ENCODE results near the gene FHOD3.

FHOD3 gene

DNA sequence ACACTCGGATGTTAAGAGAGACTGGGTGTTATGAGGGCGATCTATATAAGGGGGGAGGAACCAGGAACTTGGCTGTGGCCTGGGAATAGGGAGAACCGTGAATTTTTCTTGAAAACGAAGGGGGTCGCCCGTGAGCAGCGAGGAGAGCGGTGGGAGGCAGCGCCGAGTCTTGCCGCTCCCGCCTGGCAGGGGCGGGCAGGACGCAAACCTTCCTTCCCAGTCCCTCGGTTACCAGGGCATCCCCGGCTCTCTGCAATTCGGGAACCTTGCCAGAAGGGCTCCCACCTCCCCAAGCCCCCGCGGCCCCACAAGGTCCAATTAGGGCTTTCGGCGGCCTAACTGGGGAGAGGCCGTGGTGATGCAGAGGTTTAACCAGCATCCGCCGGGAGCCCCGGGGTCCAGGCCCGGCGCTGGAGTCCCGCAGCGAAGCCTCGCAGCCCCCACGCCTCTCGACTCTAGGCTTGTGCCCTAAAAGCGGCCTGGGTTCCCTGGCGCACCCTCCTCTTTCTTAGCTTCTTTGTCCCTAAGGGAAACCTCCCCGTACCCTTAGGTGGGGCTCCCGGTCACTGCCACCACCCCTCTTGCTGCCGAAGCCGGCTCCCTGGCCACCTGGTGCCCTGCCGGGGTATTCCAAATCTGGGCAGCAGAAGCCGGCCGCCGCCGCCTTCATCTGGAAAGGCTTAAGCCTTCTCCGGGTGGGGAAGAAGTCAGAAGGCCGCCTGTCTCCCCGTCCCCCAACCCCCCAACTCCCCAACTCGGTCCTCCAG lies 680 bp upstream of the FHOD3 start:
- peak; percentile 73 for DNase-seq

DNA sequence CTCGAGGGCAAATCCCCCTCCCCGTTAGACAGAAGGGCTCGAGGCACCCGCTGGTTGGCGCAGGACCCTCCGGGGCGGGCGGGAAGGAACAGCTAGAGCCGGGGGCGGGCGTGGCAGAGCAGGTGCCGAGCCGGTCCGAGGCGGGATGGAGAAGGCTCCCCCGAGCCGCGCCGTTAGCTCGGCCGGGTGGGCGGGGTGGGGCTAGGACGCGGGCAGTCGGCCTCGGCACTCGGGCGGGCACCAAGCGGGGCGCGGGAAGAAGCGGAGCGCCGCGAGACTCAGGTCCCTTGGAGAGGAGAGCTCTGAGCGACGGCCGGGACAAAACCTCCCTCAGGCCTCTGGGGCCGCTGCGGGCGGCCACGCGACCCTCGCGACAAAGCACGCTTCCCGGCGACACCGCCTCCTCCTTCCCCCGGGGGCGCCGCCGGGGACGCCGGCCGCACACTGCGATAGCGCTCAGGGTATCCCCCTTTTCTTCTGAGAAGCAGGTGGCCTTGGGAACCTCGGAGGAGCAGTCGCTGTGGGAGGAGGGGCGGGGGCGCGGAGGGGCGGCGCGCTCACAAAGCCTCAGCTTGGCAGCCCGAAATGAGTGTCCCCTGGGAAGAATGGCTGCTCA lies 721 bp downstream of the FHOD3 start:
- no peak for DNase-seq

GRCh38 chr18:36299015-36299414 lies 1.5 kb downstream of the FHOD3 start:
- no peak for DNase-seq

GRCh38 chr18:36300211-36300610 lies 2.7 kb downstream of the FHOD3 start:
- no peak for DNase-seq

- no peak for DNase-seq
Measured at GRCh38 chr18:36301884-36302283, 4.4 kb downstream of the FHOD3 start.

- no peak for DNase-seq
Measured at GRCh38 chr18:36302676-36303075, 5.2 kb downstream of the FHOD3 start.

GRCh38 chr18:36303211-36303844 lies 5.8 kb downstream of the FHOD3 start:
- DNase-seq, result no peak

- DNase-seq, result no peak
Measured at GRCh38 chr18:36304723-36305122, 7.2 kb downstream of the FHOD3 start.

DNA sequence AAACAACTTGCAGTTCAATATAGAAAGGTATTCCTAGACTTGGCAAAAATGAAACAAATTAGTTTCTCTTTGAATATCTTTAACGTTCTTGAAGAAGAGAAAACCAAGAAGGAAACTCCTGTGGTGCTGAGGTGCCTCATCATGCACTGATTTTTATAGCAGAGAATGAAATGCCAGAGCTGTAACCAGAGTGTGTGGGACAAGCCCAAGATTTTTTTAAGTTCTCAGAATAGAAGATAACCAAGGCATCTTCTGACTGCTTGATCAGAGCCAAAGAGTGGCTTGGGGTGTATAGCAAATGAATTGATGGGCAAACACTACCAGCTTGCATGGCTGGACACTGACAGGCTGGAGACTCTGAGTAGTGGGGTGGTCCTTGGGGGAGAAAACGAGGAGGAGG lies 7.9 kb downstream of the FHOD3 start:
- DNase-seq, result no peak

DNA sequence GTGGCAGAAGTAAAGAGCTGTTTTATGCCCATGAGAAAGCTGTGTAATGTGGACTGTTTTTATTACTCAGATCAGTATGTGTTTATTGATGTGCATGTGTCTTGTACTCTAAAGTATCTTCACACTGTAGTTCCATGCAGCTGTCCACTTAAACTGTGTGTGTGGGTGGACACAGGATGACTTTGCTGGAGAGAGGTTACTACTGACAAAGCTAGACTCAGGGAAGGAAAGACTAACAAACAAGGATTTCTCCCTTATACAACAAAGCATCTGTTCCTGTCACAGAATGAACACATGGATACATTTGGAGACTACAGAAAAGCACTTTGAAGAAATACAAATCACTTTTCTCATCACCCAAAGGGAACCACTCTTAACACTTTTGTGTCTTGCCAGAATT lies 10.0 kb downstream of the FHOD3 start:
- no peak for DNase-seq

- DNase-seq, result no peak
Measured at GRCh38 chr18:36308711-36309435, 11.4 kb downstream of the FHOD3 start.

DNA sequence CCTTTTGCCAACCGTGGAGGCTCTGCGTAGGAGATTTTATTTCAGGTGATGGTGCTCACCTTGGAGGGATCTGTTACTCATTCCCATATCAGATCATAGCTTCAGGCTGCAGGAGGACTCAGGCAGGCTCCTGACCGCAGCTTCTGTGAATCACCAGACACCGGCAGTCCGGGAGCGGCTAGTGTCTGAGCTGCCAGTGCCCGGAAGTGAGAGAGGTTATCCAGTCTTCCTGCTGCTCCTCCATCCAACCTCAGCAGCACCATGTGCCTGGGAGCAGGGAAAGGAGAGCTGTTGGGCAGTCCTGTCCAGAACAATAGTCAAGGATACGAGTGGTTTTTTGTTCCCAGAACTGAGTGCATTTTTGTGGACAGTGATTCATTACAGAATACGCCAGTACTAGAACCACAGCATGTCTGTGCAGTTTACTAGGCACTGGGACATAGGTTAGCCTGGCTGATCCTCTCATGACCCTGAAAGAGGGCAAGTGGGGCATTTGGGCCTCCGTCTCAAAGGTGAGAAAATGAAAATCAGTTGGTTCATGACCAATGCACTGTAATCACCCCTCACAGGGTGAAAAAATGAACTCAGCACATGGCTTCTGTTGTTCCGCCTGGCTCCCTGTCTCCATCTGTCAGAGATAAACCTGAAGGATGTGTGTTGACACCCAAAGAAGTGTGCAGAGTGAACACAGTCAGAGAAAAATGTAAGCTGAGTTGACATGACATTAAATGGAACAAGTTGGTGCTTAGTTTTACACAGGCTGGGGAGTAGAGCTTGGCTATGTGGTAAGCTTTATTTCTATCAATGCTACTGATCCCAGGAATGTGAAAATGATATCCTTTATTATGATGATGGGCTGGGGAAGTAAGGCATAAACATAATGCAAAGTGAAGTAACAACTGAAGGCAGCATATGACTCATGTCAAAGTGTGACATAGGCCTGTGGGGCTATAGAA lies 12.2 kb downstream of the FHOD3 start:
- no peak for DNase-seq

DNA sequence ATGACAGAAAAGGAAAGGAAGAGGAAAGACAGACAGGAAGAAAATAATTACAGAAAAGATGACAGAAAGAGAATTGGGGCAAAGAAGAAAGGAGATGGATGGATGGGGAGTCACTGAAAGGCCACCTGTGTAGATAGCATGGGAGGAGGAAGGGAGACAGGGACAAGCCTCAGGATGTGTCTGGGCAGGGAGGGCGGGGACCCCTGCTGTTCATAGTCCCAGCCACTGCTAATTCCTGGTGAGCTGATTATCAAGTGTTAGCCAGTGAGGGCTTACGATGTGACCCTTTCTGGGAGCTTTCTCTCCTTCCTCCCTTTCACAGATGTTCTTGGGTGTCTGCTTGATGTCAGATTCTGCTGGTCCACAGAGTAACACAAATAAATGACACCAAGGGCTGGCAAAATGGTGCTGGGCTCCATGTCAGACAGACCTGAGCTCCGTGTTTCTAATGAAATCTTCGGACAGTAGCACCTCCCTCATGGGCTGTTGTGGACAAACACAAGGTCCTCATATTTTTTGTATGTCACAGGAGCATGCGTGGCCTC lies 13.6 kb downstream of the FHOD3 start:
- no peak for DNase-seq

GRCh38 chr18:36312806-36313395 lies 15.4 kb downstream of the FHOD3 start:
- DNase-seq, result no peak

GRCh38 chr18:36314098-36314497 lies 16.6 kb downstream of the FHOD3 start:
- no peak for DNase-seq

- DNase-seq, result no peak
Measured at GRCh38 chr18:36314754-36315153, 17.2 kb downstream of the FHOD3 start.

DNA sequence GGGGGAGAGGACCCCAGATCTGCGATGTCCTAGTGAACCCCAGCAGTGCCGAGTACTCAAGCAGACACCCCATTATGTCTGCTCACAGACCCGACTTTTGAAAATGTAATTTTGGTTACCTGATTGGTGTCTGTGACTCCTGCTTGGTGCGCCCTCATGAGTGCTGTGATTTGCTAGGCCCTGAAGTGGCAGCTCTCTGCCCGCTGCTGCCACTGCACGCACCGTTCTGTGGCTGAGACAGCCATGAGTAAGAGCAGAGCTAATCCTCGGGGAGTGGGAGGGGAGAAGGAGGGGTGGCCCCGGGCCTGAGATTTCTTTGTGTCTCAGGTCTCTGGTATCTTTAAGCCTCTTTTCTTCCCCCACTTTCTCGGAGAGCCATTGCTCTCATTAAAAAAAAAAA lies 18.2 kb downstream of the FHOD3 start:
- no peak for DNase-seq

GRCh38 chr18:36316246-36316645 lies 18.7 kb downstream of the FHOD3 start:
- no peak for DNase-seq

- no peak for DNase-seq
Measured at GRCh38 chr18:36321658-36322407, 24.3 kb downstream of the FHOD3 start.

DNA sequence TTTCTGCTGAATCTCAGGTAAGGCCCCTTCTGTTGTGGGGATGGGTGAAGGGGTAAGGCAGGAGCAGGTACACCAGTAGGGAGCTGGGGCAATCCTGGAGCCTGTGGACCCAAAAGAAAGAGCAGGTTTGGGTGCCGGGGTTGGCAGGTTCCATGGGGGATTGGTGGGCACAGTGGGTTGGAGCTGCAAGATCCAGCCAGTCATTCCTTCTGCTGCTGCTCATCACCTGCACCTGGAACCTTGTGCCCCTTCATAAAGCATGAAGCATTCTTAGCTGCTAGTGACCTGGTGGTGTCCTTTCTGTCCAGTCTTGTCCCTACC lies 24.9 kb downstream of the FHOD3 start:
- no peak for DNase-seq

DNA sequence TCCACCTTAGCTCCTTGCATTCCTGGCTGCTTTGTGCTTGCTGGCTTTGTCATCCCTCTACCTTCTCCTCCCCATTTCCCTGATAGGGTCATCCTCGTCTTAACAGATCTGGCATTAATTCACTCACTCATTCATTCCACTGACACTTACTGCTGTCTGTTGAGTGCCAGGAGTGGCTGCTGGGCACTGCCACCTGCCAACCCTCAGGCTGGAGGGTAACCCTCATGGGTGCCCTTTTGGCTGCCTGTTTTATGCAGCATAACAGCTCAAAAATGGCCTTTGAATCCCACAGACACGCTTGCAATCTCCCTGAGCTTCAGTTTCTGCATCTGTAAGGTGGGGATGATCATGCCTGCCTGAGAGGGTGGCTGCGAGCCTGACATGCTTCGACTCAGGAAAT lies 25.2 kb downstream of the FHOD3 start:
- DNase-seq, result no peak

Data from NCI-H1694 treated with DMSO at 0.1 percent for 48 hours (cell line).